ENCODE results near the gene CDC42BPG. TPM values are rescaled to one million over a fixed set of nuclear protein-coding genes. Genes with fewer than 3 reads are reported as not detected.
A peak's percentile ranks its signal among the peaks of the same experiment; 100 is the strongest.

The CDC42BPG gene
- total RNA-seq, 1 donor from 2014 or later, result 13.0 TPM

DNA sequence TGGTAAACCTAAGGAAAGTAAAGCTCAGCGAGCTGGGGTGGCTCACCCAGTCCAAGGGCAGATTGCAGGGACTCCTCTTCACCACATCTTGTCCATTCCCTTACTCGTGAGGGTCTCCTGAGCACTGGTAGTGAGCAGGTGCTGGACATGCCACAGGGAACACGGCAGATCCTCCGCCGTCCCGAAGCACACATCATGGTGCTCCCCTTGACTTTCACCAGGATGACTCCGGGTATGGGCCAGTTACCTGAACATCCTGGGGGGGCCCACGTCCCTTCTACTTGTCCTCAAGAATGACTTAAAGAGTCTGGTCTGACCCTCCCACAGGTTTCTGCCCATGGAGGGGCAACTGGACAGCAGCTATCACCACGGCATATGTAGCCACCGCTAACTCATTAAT lies 58.1 kb downstream of the CDC42BPG start:
- Histone ChIP-seq H3K4me1 (no peaks in the 10 kb centered on the region), H3K9me3 (no peaks in the 10 kb centered on the region), H3K27ac (no peak overlapping the region), H3K4me3 (no peak overlapping the region), H3K27me3 (no peaks in the 10 kb centered on the region), H3K36me3 (peaks cover 0 to 18% of the 10 kb centered on the region in 2 donors)
- DNase-seq (ENCODE audit: extremely low spot score in 2 of 2), result no peak
- intact Hi-C loops (cut with DNase I), result no loop called here
- TF ChIP-seq POLR2A (IDR thresholded peaks at IDR 0.05), result no peak
- TF ChIP-seq, protein P1, sequence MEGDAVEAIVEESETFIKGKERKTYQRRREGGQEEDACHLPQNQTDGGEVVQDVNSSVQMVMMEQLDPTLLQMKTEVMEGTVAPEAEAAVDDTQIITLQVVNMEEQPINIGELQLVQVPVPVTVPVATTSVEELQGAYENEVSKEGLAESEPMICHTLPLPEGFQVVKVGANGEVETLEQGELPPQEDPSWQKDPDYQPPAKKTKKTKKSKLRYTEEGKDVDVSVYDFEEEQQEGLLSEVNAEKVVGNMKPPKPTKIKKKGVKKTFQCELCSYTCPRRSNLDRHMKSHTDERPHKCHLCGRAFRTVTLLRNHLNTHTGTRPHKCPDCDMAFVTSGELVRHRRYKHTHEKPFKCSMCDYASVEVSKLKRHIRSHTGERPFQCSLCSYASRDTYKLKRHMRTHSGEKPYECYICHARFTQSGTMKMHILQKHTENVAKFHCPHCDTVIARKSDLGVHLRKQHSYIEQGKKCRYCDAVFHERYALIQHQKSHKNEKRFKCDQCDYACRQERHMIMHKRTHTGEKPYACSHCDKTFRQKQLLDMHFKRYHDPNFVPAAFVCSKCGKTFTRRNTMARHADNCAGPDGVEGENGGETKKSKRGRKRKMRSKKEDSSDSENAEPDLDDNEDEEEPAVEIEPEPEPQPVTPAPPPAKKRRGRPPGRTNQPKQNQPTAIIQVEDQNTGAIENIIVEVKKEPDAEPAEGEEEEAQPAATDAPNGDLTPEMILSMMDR (IDR thresholded peaks at IDR 0.05), result no peak
- no peak for TF ChIP-seq POLR2AphosphoS5 (IDR thresholded peaks at IDR 0.05; ENCODE audit: insufficient read depth in 1 of 2, low read depth in 1 of 2)

DNA sequence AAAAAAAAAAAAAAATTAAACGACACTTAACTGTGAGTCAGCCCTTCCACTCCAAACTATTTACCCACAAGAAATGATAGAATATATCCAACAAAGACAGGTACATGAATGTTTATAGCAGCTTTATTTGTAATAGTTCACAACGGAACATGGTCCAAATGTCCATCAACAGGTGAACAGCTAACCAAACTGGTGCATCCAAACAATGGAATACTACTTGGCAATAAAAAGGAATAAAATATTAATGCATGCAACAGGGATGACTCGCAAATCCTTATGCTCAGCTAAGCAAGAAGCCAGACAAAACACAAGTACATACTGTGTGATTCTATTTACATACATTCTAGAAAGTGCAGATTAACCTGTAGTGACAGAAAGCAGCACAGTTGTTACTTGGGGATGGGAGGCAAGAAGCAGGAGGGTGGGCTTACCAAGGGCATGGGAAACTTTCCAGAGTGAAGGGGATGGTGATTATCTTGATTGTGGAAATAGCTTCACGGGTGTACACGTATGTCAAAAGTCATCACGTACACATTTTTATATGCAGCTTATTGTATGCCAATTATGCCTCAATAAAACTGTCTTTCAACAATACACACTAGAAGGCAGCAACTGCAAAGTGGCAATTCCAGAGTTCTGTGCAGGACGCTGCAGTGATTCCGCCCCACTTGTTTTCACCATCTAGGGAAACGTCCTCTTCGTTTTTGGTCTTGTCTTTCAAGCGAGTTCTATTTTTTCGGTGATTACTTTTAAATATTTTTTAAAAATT lies 59.5 kb downstream of the CDC42BPG start:
- Histone ChIP-seq H3K36me3 (peaks cover 0 to 15% of the 10 kb centered on the region in 2 donors), H3K4me3 (no peak overlapping the region), H3K27ac (no peak overlapping the region), H3K9me3 (no peaks in the 10 kb centered on the region), H3K4me1 (no peaks in the 10 kb centered on the region), H3K27me3 (no peaks in the 10 kb centered on the region)
- intact Hi-C loops (cut with DNase I), result no loop called here
- DNase-seq (ENCODE audit: extremely low spot score in 2 of 2), result no peak
- TF ChIP-seq POLR2A (IDR thresholded peaks at IDR 0.05), result no peak
- no peak for TF ChIP-seq POLR2AphosphoS5 (IDR thresholded peaks at IDR 0.05; ENCODE audit: insufficient read depth in 1 of 2, low read depth in 1 of 2)
- TF ChIP-seq, protein P1 (IDR thresholded peaks at IDR 0.05), result no peak

DNA sequence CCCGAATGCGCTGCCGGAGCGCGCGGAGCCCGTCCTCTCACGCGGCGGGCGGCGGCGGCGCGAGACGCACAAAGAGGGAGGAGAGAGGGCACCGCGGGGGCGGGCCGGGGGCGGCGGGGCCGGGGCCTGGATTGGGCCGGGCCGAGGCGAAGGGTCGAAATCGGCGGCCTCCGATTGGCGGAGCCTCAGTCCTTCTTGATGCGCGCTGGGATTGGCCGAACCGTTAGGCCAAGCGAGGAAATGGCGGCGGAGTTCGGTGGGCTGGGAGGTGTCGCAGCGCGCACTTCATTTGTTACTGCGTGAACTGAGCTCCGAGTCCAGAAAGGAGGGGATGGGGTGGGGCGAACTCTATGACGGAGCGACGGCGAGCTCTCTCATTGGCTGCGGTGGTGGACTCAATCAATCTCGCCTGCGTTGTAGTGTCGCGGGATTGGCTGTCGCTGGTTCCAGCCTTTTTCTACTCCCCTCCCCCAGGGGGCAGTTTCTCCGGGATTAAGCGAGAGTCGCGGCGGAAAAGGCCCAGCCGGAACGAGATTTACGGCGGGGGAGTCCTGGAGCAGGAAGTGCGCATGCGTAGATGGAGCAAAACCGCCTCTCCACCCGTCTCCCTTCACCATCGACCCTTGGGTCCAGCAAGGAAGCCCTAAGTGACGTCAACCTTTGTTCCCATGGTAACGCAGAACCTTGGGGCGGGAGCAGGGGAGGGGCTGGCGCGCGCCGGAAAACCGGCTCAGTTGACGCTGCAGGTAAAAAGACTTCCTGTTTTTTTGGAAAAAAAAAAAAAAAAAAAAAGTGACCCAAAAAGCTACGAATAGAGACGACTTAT lies 65.8 kb downstream of the CDC42BPG start, which contains the start of gene SF1:
SF1 (minus strand) TSS at position 70 of the 826 bp plus-strand sequence. CDS start 150 bp downstream, outside the sequence.
- peaks cover 0 to 29% of the 10 kb centered on the region in 2 donors for H3K36me3 ChIP-seq
- peak; percentile 100 for DNase-seq (ENCODE audit: extremely low spot score in 2 of 2)
- no peaks in the 10 kb centered on the region for H3K27me3 ChIP-seq
- TF ChIP-seq POLR2AphosphoS5 (IDR thresholded peaks at IDR 0.05; ENCODE audit: insufficient read depth in 1 of 2, low read depth in 1 of 2) (peak; percentile 97 to 98), POLR2A (IDR thresholded peaks at IDR 0.05) (peak; percentile 72 to 90)
- TF ChIP-seq, protein P1 (IDR thresholded peaks at IDR 0.05), result peak in 1 of 3 experiments; percentile 19
- H3K9me3 ChIP-seq, result no peaks in the 10 kb centered on the region
- peak within 1 kb of the TSS; percentile 99 for H3K27ac ChIP-seq
- H3K4me1 ChIP-seq, result peaks cover 45% of the 10 kb centered on the region
- H3K4me3 ChIP-seq, result peak within 1 kb of the TSS; percentile 87 to 99
- intact Hi-C loops (cut with DNase I), result loop anchor here (5.0 kb wide), 1 partner anchor 36 kb away; the partner anchor contains the start of gene RASGRP2

DNA sequence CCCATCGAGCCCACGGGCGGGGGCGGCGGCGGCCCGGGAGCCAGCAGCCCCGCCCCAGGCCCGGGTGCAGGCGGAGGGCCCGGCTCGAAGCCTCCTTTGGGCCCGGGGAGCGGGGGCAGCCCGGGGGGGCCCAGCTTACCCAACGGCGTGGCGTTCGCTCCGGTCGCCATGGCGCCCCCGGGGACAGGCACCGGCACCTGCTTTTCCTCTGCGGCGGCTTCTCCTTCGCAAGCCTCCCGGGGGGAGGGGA lies 66.3 kb downstream of the CDC42BPG start:
- no peaks in the 10 kb centered on the region for H3K9me3 ChIP-seq
- H3K4me3 ChIP-seq, result peak overlapping the region; percentile 87 to 99
- intact Hi-C loops (cut with DNase I), result loop anchor here (5.0 kb wide), 1 partner anchor 36 kb away; the partner anchor contains the start of gene RASGRP2
- H3K27me3 ChIP-seq, result no peaks in the 10 kb centered on the region
- H3K4me1 ChIP-seq, result peaks cover 50% of the 10 kb centered on the region
- peaks cover 0 to 34% of the 10 kb centered on the region in 2 donors for H3K36me3 ChIP-seq
- H3K27ac ChIP-seq, result peak overlapping the region; percentile 99
- DNase-seq (ENCODE audit: extremely low spot score in 2 of 2), result no peak
- TF ChIP-seq, protein P1 (IDR thresholded peaks at IDR 0.05), result no peak
- TF ChIP-seq POLR2A (IDR thresholded peaks at IDR 0.05) (no peak), POLR2AphosphoS5 (IDR thresholded peaks at IDR 0.05; ENCODE audit: insufficient read depth in 1 of 2, low read depth in 1 of 2) (no peak)
